Peyer's patch (tissue), 4 donors: Measurements from ENCODE around the gene COPS2. TPM values are rescaled to one million over a fixed set of nuclear protein-coding genes. Genes with fewer than 3 reads are reported as not detected.

Source experiments
- DNase-seq, 3 donors: peaks; one replicate each; pipeline ENCODE4 v3.0.0-alpha.2; 2017 to 2019
- H3K27ac ChIP-seq, 4 donors: fragments of 200-600 bp; sonication (generic); one replicate each; pipeline ENCODE4 v1.5.1; 2016 to 2019
- H3K27me3 ChIP-seq, 2 donors: fragments of 200-600 bp; sonication (generic); one replicate each; pipeline ENCODE4 v1.5.1; 2019
- H3K36me3 ChIP-seq, 3 donors: fragments of 200-600 bp; sonication (generic); one replicate each; pipeline ENCODE4 v1.5.1; 2016 to 2019
- H3K4me1 ChIP-seq, 4 donors: fragments of 200-600 bp; sonication (generic); one replicate each; pipeline ENCODE4 v1.5.1; 2016 to 2019
- H3K4me3 ChIP-seq, 4 donors: fragments of 200-600 bp; sonication (generic); 1 replicate in 3 of 4; 2 replicates in 1 of 4; pipeline ENCODE4 v1.5.1; 2016 to 2019; ENCODE audit warnings: mild to moderate bottlenecking in 1 of 4
- H3K9me3 ChIP-seq, 4 donors: fragments of 200-600 bp; sonication (generic); one replicate each; pipeline ENCODE4 v1.5.1; 2016 to 2019; ENCODE audit warnings: mild to moderate bottlenecking in 1 of 4
- CTCF ChIP-seq, 6 experiments: fragments of 450-650 bp in 4 of 6; fragments of 200-600 bp in 2 of 6; sonication (generic) in 1 of 6; IDR thresholded peaks; one replicate each; pipeline ENCODE4 v1.5.1; 2017 to 2019; ENCODE audit warnings: antibody characterized with exemption in 6 of 6, mild to moderate bottlenecking in 3 of 6, moderate library complexity in 1 of 6
- POLR2A ChIP-seq, 2 donors: fragments of 450-650 bp; IDR thresholded peaks; one replicate each; pipeline ENCODE4 v1.5.1; 2017; ENCODE audit warnings: antibody characterized with exemption in 2 of 2, mild to moderate bottlenecking in 2 of 2, moderate library complexity in 2 of 2
- total RNA-seq, 4 donors: library from RNA; depleted of rRNA; stranded (reverse); fragments of >200 nt; gene quantifications; one replicate each; pipeline ENCODE4 v1.1.0, GENCODE V29; 2016

COPS2 gene
- total RNA-seq, 4 donors from 2014 or later = 31.5 to 50.6 (median 39.0) TPM

- TF ChIP-seq CTCF (IDR thresholded peaks at IDR 0.05) = no peak
- TF ChIP-seq POLR2A (IDR thresholded peaks at IDR 0.05) = no peak
- Histone ChIP-seq H3K9me3 (no peaks in the 10 kb centered on the region), H3K27me3 (no peaks in the 10 kb centered on the region), H3K27ac (no peak overlapping the region), H3K4me3 (no peak overlapping the region), H3K36me3 (peaks cover 0 to 15% (median 0%) of the 10 kb centered on the region in 3 donors), H3K4me1 (peaks cover 0 to 11% (median 0%) of the 10 kb centered on the region in 4 donors)
- no peak for DNase-seq
Measured at GRCh38 chr15:49148298-49148697, 7.1 kb downstream of the COPS2 start.

- H3K27me3 ChIP-seq = no peaks in the 10 kb centered on the region
- peak in 1 of 3 donors; percentile 53 for DNase-seq
- H3K4me1 ChIP-seq = peaks cover 0 to 3% (median 0%) of the 10 kb centered on the region in 4 donors
- no peaks in the 10 kb centered on the region for H3K9me3 ChIP-seq
- H3K4me3 ChIP-seq = no peak overlapping the region
- H3K27ac ChIP-seq = no peak overlapping the region
- peaks cover 0 to 38% (median 0%) of the 10 kb centered on the region in 3 donors for H3K36me3 ChIP-seq
- TF ChIP-seq CTCF (IDR thresholded peaks at IDR 0.05) (peak in 5 of 6 experiments; percentile 43 to 67 (median 56)), POLR2A (IDR thresholded peaks at IDR 0.05) (no peak)
Measured at GRCh38 chr15:49145651-49146609, 9.5 kb downstream of the COPS2 start.

- Histone ChIP-seq H3K4me3 (no peak overlapping the region), H3K27me3 (no peaks in the 10 kb centered on the region), H3K4me1 (no peaks in the 10 kb centered on the region), H3K9me3 (no peaks in the 10 kb centered on the region), H3K36me3 (peaks cover 0 to 87% (median 0%) of the 10 kb centered on the region in 3 donors), H3K27ac (no peak overlapping the region)
- no peak for DNase-seq
- TF ChIP-seq POLR2A (IDR thresholded peaks at IDR 0.05) = no peak
- no peak for TF ChIP-seq CTCF (IDR thresholded peaks at IDR 0.05)
Measured at GRCh38 chr15:49137861-49138260, 17.5 kb downstream of the COPS2 start.

- Histone ChIP-seq H3K27ac (no peak overlapping the region), H3K27me3 (no peaks in the 10 kb centered on the region), H3K36me3 (peaks cover 0 to 83% (median 0%) of the 10 kb centered on the region in 3 donors), H3K4me1 (no peaks in the 10 kb centered on the region), H3K9me3 (no peaks in the 10 kb centered on the region), H3K4me3 (no peak overlapping the region)
- no peak for DNase-seq
- TF ChIP-seq CTCF (IDR thresholded peaks at IDR 0.05) (no peak), POLR2A (IDR thresholded peaks at IDR 0.05) (no peak)
Measured at GRCh38 chr15:49135911-49136310, 19.5 kb downstream of the COPS2 start.

- no peak for TF ChIP-seq CTCF (IDR thresholded peaks at IDR 0.05)
- no peak for TF ChIP-seq POLR2A (IDR thresholded peaks at IDR 0.05)
- no peaks in the 10 kb centered on the region for H3K9me3 ChIP-seq
- peaks cover 0 to 86% (median 0%) of the 10 kb centered on the region in 3 donors for H3K36me3 ChIP-seq
- no peak overlapping the region for H3K27ac ChIP-seq
- H3K4me3 ChIP-seq = no peak overlapping the region
- no peaks in the 10 kb centered on the region for H3K27me3 ChIP-seq
- H3K4me1 ChIP-seq = no peaks in the 10 kb centered on the region
- DNase-seq = no peak
Measured at GRCh38 chr15:49135342-49135857, 20.0 kb downstream of the COPS2 start.
